ENCODE results near the gene HSPB8. TPM values are rescaled to one million over a fixed set of nuclear protein-coding genes. Genes with fewer than 3 reads are reported as not detected.

Gene HSPB8
- polyA plus RNA-seq, 1 of the 3 experiments (the other 2 are of a cell fraction), result 1.2 TPM

DNA sequence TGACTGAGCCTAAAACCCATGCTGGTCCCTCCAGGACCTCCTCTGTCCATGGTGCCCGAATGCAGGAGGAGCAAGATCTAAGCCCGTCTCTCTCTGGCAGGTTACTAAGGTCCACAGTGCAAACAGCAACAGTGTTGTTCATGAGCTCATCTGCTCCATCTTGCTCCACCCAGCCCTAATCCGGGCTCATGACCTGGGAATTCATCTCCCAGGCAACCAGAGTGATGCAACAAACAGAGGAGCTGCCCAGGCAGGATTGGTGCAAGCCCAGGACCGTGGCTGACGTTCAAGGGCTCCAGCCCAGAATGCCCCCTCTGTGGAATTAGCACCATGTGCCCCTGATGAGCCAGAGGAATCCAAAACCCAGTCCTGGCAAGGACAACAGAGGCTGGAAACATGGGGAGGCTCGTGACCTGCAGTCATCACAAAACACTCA, 29.9 kb downstream of the HSPB8 start:
- TF ChIP-seq FOSL2 (IDR thresholded peaks at IDR 0.05; ENCODE audit: borderline replicate concordance, low read depth), result no peak
- TF ChIP-seq FOXM1 (IDR thresholded peaks at IDR 0.05; ENCODE audit: low read depth), result no peak
- TF ChIP-seq SMC3 (IDR thresholded peaks at IDR 0.05; ENCODE audit: low read depth, low read length), result no peak
- TF ChIP-seq YY1 (IDR thresholded peaks at IDR 0.05; ENCODE audit: low read depth), result no peak
- TF ChIP-seq GABPA (IDR thresholded peaks at IDR 0.05; ENCODE audit: low read depth), result no peak
- no peak for TF ChIP-seq NRF1 (IDR thresholded peaks at IDR 0.05; ENCODE audit: low read depth, low read length)
- no peak for TF ChIP-seq POLR2AphosphoS5 (IDR thresholded peaks at IDR 0.05; ENCODE audit: low read depth, low read length)
- TF ChIP-seq MXI1 (IDR thresholded peaks at IDR 0.05; ENCODE audit: low read depth, low read length), result no peak
- TF ChIP-seq, protein P1, sequence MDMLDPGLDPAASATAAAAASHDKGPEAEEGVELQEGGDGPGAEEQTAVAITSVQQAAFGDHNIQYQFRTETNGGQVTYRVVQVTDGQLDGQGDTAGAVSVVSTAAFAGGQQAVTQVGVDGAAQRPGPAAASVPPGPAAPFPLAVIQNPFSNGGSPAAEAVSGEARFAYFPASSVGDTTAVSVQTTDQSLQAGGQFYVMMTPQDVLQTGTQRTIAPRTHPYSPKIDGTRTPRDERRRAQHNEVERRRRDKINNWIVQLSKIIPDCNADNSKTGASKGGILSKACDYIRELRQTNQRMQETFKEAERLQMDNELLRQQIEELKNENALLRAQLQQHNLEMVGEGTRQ (IDR thresholded peaks at IDR 0.05; ENCODE audit: borderline replicate concordance, low read depth, low read length), result no peak
- no peak for TF ChIP-seq FOXJ3 (CRISPR knock-in tag; IDR thresholded peaks at IDR 0.05)
- no peak for TF ChIP-seq TEAD4 (IDR thresholded peaks at IDR 0.05; ENCODE audit: borderline replicate concordance, insufficient read depth)
- TF ChIP-seq, protein P2, sequence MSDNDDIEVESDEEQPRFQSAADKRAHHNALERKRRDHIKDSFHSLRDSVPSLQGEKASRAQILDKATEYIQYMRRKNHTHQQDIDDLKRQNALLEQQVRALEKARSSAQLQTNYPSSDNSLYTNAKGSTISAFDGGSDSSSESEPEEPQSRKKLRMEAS (IDR thresholded peaks at IDR 0.05; ENCODE audit: low read depth), result no peak
- TF ChIP-seq, protein P3, sequence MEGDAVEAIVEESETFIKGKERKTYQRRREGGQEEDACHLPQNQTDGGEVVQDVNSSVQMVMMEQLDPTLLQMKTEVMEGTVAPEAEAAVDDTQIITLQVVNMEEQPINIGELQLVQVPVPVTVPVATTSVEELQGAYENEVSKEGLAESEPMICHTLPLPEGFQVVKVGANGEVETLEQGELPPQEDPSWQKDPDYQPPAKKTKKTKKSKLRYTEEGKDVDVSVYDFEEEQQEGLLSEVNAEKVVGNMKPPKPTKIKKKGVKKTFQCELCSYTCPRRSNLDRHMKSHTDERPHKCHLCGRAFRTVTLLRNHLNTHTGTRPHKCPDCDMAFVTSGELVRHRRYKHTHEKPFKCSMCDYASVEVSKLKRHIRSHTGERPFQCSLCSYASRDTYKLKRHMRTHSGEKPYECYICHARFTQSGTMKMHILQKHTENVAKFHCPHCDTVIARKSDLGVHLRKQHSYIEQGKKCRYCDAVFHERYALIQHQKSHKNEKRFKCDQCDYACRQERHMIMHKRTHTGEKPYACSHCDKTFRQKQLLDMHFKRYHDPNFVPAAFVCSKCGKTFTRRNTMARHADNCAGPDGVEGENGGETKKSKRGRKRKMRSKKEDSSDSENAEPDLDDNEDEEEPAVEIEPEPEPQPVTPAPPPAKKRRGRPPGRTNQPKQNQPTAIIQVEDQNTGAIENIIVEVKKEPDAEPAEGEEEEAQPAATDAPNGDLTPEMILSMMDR (IDR thresholded peaks at IDR 0.05), result no peak
- no peak for DNase-seq

DNA sequence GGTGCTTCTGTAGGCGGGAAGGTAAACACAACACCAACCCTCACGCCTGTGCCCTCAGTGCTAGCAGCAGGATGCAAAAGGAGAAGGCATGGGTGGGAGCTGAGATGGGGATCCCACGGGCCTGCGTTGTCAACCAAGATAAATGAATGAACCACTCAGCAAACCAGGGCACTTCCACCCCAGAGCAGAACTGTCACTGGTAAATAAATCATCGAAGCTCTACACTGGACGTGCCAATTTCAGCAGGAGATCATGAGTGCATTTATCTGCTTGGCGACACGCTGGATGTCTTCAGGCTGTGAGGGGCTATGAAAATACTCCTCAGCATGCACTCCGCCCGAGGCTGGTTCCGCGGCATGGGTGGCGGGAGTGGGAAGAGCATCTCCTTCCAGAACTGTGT, 33.2 kb downstream of the HSPB8 start:
- no peak overlapping the region for H2AFZ ChIP-seq (ENCODE audit: low read depth)
- no peak overlapping the region for H3K4me3 ChIP-seq (ENCODE audit: low read depth in 2 of 2, low read length in 1 of 2)
- ChIA-PET POLR2A (no interaction called here), CTCF (interaction anchor here (0.9 to 1.0 kb wide), 2 partner anchors 23 to 201 kb away, joined by 3 to 4 read pairs; no protein-coding TSS in a partner anchor)
- no peaks in the 10 kb centered on the region for H4K20me1 ChIP-seq (ENCODE audit: insufficient read depth)
- no peak overlapping the region for H3K9ac ChIP-seq
- no peaks in the 10 kb centered on the region for H3K27me3 ChIP-seq (ENCODE audit: insufficient read depth)
- H3F3A ChIP-seq (replicated peaks; ENCODE audit: insufficient read depth), result no peaks in the 10 kb centered on the region
- no peak overlapping the region for H3K4me2 ChIP-seq
- H3K27ac ChIP-seq (ENCODE audit: low read depth in 2 of 2, low read length in 1 of 2), result no peak overlapping the region
- peaks cover 0 to 4% of the 10 kb centered on the region in 2 experiments; a peak in 1 of 4 replicates for H3K4me1 ChIP-seq (ENCODE audit: control insufficient read depth in 1 of 2, insufficient read depth in 2 of 2, low read depth in 1 of 2, low read length in 1 of 2)
- no peak for DNase-seq
- no peaks in the 10 kb centered on the region for H3K9me2 ChIP-seq
- no peaks in the 10 kb centered on the region for H3K79me2 ChIP-seq (ENCODE audit: insufficient read depth)
- 63% methylated on average over 13 of the region's 13 CpGs for WGBS (ENCODE audit: low lambda C conversion rate)
- H3K9me3 ChIP-seq, result no peaks in the 10 kb centered on the region
- no peaks in the 10 kb centered on the region for H3K36me3 ChIP-seq (replicated peaks in 1 of 2; ENCODE audit: control insufficient read depth in 1 of 2, insufficient read depth in 2 of 2, low read length in 1 of 2)
- TF ChIP-seq SMC3 (IDR thresholded peaks at IDR 0.05; ENCODE audit: low read depth, low read length), result no peak
- no peak for TF ChIP-seq TAF1 (IDR thresholded peaks at IDR 0.05; ENCODE audit: borderline replicate concordance, low read depth, low read length)
- TF ChIP-seq, protein P4, sequence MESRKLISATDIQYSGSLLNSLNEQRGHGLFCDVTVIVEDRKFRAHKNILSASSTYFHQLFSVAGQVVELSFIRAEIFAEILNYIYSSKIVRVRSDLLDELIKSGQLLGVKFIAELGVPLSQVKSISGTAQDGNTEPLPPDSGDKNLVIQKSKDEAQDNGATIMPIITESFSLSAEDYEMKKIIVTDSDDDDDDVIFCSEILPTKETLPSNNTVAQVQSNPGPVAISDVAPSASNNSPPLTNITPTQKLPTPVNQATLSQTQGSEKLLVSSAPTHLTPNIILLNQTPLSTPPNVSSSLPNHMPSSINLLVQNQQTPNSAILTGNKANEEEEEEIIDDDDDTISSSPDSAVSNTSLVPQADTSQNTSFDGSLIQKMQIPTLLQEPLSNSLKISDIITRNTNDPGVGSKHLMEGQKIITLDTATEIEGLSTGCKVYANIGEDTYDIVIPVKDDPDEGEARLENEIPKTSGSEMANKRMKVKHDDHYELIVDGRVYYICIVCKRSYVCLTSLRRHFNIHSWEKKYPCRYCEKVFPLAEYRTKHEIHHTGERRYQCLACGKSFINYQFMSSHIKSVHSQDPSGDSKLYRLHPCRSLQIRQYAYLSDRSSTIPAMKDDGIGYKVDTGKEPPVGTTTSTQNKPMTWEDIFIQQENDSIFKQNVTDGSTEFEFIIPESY (IDR thresholded peaks at IDR 0.05; ENCODE audit: borderline replicate concordance, low read depth), result no peak
- TF ChIP-seq, protein P5, sequence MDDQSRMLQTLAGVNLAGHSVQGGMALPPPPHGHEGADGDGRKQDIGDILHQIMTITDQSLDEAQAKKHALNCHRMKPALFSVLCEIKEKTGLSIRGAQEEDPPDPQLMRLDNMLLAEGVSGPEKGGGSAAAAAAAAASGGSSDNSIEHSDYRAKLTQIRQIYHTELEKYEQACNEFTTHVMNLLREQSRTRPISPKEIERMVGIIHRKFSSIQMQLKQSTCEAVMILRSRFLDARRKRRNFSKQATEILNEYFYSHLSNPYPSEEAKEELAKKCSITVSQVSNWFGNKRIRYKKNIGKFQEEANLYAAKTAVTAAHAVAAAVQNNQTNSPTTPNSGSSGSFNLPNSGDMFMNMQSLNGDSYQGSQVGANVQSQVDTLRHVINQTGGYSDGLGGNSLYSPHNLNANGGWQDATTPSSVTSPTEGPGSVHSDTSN (IDR thresholded peaks at IDR 0.05), result no peak
- no peak for TF ChIP-seq EZH2phosphoT487 (IDR thresholded peaks at IDR 0.05; ENCODE audit: borderline replicate concordance, low read depth)
- TF ChIP-seq TEAD4 (IDR thresholded peaks at IDR 0.05; ENCODE audit: borderline replicate concordance, insufficient read depth), result no peak
- TF ChIP-seq ELF1 (IDR thresholded peaks at IDR 0.05), result no peak
- no peak for TF ChIP-seq RFX5 (IDR thresholded peaks at IDR 0.05; ENCODE audit: low read length)
- TF ChIP-seq FOXJ3 (CRISPR knock-in tag; IDR thresholded peaks at IDR 0.05), result no peak
- no peak for TF ChIP-seq GABPA (IDR thresholded peaks at IDR 0.05; ENCODE audit: low read depth)
- no peak for TF ChIP-seq RAD21 (IDR thresholded peaks at IDR 0.05; ENCODE audit: low read length)
- TF ChIP-seq, protein P6, sequence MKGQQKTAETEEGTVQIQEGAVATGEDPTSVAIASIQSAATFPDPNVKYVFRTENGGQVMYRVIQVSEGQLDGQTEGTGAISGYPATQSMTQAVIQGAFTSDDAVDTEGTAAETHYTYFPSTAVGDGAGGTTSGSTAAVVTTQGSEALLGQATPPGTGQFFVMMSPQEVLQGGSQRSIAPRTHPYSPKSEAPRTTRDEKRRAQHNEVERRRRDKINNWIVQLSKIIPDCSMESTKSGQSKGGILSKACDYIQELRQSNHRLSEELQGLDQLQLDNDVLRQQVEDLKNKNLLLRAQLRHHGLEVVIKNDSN (IDR thresholded peaks at IDR 0.05; ENCODE audit: borderline replicate concordance, low read depth), result no peak
- no peak for TF ChIP-seq RXRA (IDR thresholded peaks at IDR 0.05; ENCODE audit: borderline replicate concordance, low read depth)
- no peak for TF ChIP-seq FOXM1 (IDR thresholded peaks at IDR 0.05; ENCODE audit: low read depth)

More for the DNA sequence above, 29.9 kb downstream of the HSPB8 start:
- H3K27me3 ChIP-seq (ENCODE audit: insufficient read depth), result no peaks in the 10 kb centered on the region
- H2AFZ ChIP-seq (ENCODE audit: low read depth), result no peak overlapping the region
- H4K20me1 ChIP-seq (ENCODE audit: insufficient read depth), result no peaks in the 10 kb centered on the region
- ChIA-PET POLR2A (no interaction called here), CTCF (no interaction called here)
- H3K9ac ChIP-seq, result no peak overlapping the region
- no peak overlapping the region for H3K27ac ChIP-seq (ENCODE audit: low read depth in 2 of 2, low read length in 1 of 2)
- no peaks in the 10 kb centered on the region for H3K9me3 ChIP-seq
- H3K36me3 ChIP-seq (replicated peaks in 1 of 2; ENCODE audit: control insufficient read depth in 1 of 2, insufficient read depth in 2 of 2, low read length in 1 of 2), result no peaks in the 10 kb centered on the region
- H3K9me2 ChIP-seq, result no peaks in the 10 kb centered on the region
- no peak overlapping the region for H3K4me2 ChIP-seq
- no peaks in the 10 kb centered on the region for H3F3A ChIP-seq (replicated peaks; ENCODE audit: insufficient read depth)
- no peaks in the 10 kb centered on the region for H3K79me2 ChIP-seq (ENCODE audit: insufficient read depth)
- H3K4me1 ChIP-seq (ENCODE audit: control insufficient read depth in 1 of 2, insufficient read depth in 2 of 2, low read depth in 1 of 2, low read length in 1 of 2), result peaks cover 0 to 12% of the 10 kb centered on the region in 2 experiments; a peak in 1 of 4 replicates
- H3K4me3 ChIP-seq (ENCODE audit: low read depth in 2 of 2, low read length in 1 of 2), result no peak overlapping the region
- 35% methylated on average over 6 of the region's 6 CpGs for WGBS (ENCODE audit: low lambda C conversion rate)

Data from SK-N-SH (cell line).